T-helper 22 cell (primary cell): ENCODE data around the gene PLXNB1.
"Not testable (repeated sequence)": the region's sequence is repeated elsewhere in the genome, so short reads cannot be mapped to it uniquely, and the experiment has no call there.

Source experiments
- DNase-seq: peaks from one replicate; pipeline ENCODE4 v3.0.0-alpha.2; 2020; ENCODE audit warnings: low read depth

PLXNB1 gene

GRCh38 chr3:48405971-48406370 is 23.9 kb downstream of the PLXNB1 start:
- no peak for DNase-seq

- DNase-seq: no peak
Observed at GRCh38 chr3:48405343-48405881, 24.5 kb downstream of the PLXNB1 start.

GRCh38 chr3:48404440-48405342 is 25.2 kb downstream of the PLXNB1 start:
- DNase-seq: no peak

- DNase-seq: no peak
Observed at GRCh38 chr3:48403533-48404439, 26.1 kb downstream of the PLXNB1 start.

GRCh38 chr3:48402907-48403306 is 27.0 kb downstream of the PLXNB1 start:
- DNase-seq: no peak

GRCh38 chr3:48402281-48402732 is 27.6 kb downstream of the PLXNB1 start:
- no peak for DNase-seq

GRCh38 chr3:48401434-48401901 is 28.4 kb downstream of the PLXNB1 start:
- not testable (repeated sequence) for DNase-seq

- DNase-seq: peak; percentile 40
Observed at GRCh38 chr3:48400824-48401433, 29.0 kb downstream of the PLXNB1 start.

GRCh38 chr3:48399387-48400172 is 30.3 kb downstream of the PLXNB1 start:
- DNase-seq: no peak

GRCh38 chr3:48398701-48399386 is 31.0 kb downstream of the PLXNB1 start:
- no peak for DNase-seq

- no peak for DNase-seq
Observed at GRCh38 chr3:48397767-48398681, 31.9 kb downstream of the PLXNB1 start.

GRCh38 chr3:48395714-48396113 is 34.2 kb downstream of the PLXNB1 start:
- no peak for DNase-seq

GRCh38 chr3:48394391-48394790 is 35.5 kb downstream of the PLXNB1 start:
- no peak for DNase-seq

GRCh38 chr3:48388966-48389365 is 40.9 kb downstream of the PLXNB1 start:
- DNase-seq: no peak

- DNase-seq: no peak
Observed at GRCh38 chr3:48387634-48388033, 42.3 kb downstream of the PLXNB1 start.

- DNase-seq: no peak
Observed at GRCh38 chr3:48372862-48373435, 56.9 kb downstream of the PLXNB1 start.

GRCh38 chr3:48372377-48372770 is 57.5 kb downstream of the PLXNB1 start:
- DNase-seq: no peak

GRCh38 chr3:48371651-48372376 is 58.1 kb downstream of the PLXNB1 start, which contains the start of gene FBXW12:
Gene FBXW12 (plus strand): TSS chr3:48372219. CDS start chr3:48372768, 549 bp downstream.
- DNase-seq: no peak
